ENCODE measurements around the gene DBI. TPM values are rescaled to one million over a fixed set of nuclear protein-coding genes. Genes with fewer than 3 reads are reported as not detected.
A peak's percentile ranks its signal among the peaks of the same experiment; 100 is the strongest.

DBI gene
- total and polyA plus RNA-seq, 2 of the 13 experiments (the other 11 are each of a cell fraction or from before 2014, with no cell fraction given): 330 to 659 TPM

GRCh38 chr2:119366649-119367471, at the start of gene DBI, which contains the start of gene C2orf76 (continued):
- peak; percentile 77; the same call in 1 of the 2 replicates for TF ChIP-seq NFATC3 (CRISPR knock-in tag; IDR thresholded peaks at IDR 0.05)
- no peak; the same call in none of the 2 replicates for TF ChIP-seq JUNB (CRISPR knock-in tag; IDR thresholded peaks at IDR 0.05; ENCODE audit: borderline replicate concordance)
- peak; percentile 75 for TF ChIP-seq GMEB2 (CRISPR knock-in tag; IDR thresholded peaks at IDR 0.05; ENCODE audit: low read depth)
- TF ChIP-seq IRX3 (CRISPR knock-in tag; IDR thresholded peaks at IDR 0.05; ENCODE audit: borderline replicate concordance, low read depth): 0 out of 2 replicates have a peak, but pooled peaks have one; percentile 78
- no peak for TF ChIP-seq RORA (CRISPR knock-in tag; IDR thresholded peaks at IDR 0.05)
- peak; percentile 100 for TF ChIP-seq CEBPB (IDR thresholded peaks at IDR 0.05; ENCODE audit: borderline replicate concordance, low read depth, low read length)
- no peak; the same call in none of the 2 replicates for TF ChIP-seq ZNF335 (CRISPR knock-in tag; IDR thresholded peaks at IDR 0.05)
- TF ChIP-seq HMGXB3 (CRISPR knock-in tag; IDR thresholded peaks at IDR 0.05; ENCODE audit: borderline replicate concordance): peak; percentile 96
- no peak for TF ChIP-seq FOXP1 (IDR thresholded peaks at IDR 0.05)
- peak; percentile 56 for TF ChIP-seq FOXP1 (CRISPR knock-in tag; IDR thresholded peaks at IDR 0.05)
- TF ChIP-seq YY1 (IDR thresholded peaks at IDR 0.05; ENCODE audit: insufficient read depth, insufficient replicate concordance, low read depth, low read length): peak; percentile 72
- TF ChIP-seq CTCF (CRISPR knock-in tag; IDR thresholded peaks at IDR 0.05): 0 out of 2 replicates have a peak, but pooled peaks have one; percentile 7
- peak; percentile 31; the same call in 1 of the 2 replicates for TF ChIP-seq ZNF652 (CRISPR knock-in tag; IDR thresholded peaks at IDR 0.05; ENCODE audit: borderline replicate concordance, low read depth)
- no peak for TF ChIP-seq ZNF235 (CRISPR knock-in tag; IDR thresholded peaks at IDR 0.05; ENCODE audit: borderline replicate concordance)
- no peak for TF ChIP-seq ARNT (IDR thresholded peaks at IDR 0.05)
- TF ChIP-seq TFDP2 (CRISPR knock-in tag; IDR thresholded peaks at IDR 0.05): peak; percentile 85
- peak; percentile 94; the same call in 1 of the 2 replicates for TF ChIP-seq TOE1 (CRISPR knock-in tag; IDR thresholded peaks at IDR 0.05)
- no peak for TF ChIP-seq HNRNPH1 (optimal IDR thresholded peaks at IDR 0.05; ENCODE audit: low read depth, low read length)
- TF ChIP-seq, protein P1, sequence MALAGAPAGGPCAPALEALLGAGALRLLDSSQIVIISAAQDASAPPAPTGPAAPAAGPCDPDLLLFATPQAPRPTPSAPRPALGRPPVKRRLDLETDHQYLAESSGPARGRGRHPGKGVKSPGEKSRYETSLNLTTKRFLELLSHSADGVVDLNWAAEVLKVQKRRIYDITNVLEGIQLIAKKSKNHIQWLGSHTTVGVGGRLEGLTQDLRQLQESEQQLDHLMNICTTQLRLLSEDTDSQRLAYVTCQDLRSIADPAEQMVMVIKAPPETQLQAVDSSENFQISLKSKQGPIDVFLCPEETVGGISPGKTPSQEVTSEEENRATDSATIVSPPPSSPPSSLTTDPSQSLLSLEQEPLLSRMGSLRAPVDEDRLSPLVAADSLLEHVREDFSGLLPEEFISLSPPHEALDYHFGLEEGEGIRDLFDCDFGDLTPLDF (CRISPR knock-in tag; IDR thresholded peaks at IDR 0.05): peak; percentile 68

Data from HepG2 (cell line).